Stimulated activated CD4-positive, alpha-beta T cell treated with anti-CD3 and anti-CD28 coated beads, Interleukin-2, amount 100 ng/mL, for 4 hours (primary cell): ENCODE results near the gene USP30.
"Not testable (repeated sequence)": the region's sequence is repeated elsewhere in the genome, so short reads cannot be mapped to it uniquely, and the experiment has no call there.

ENCODE experiments used
- DNase-seq: peaks from one replicate; pipeline ENCODE4 v3.0.0-alpha.2; 2020; ENCODE audit warnings: low read depth

USP30 gene

GRCh38 chr12:109052414-109053323, at the start of gene USP30:
TSS of gene USP30 (plus strand) at chr12:109052576. CDS start at chr12:109052679, 103 bp downstream.
- peak; percentile 75 for DNase-seq

GRCh38 chr12:109004017-109004416, 48.4 kb upstream of the USP30 start:
- no peak for DNase-seq

- DNase-seq: no peak
Measured at GRCh38 chr12:109009766-109010165, 42.6 kb upstream of the USP30 start.

GRCh38 chr12:109010259-109010658, 42.1 kb upstream of the USP30 start:
- no peak for DNase-seq

- no peak for DNase-seq
Measured at GRCh38 chr12:109014984-109015765, 37.2 kb upstream of the USP30 start.

- no peak for DNase-seq
Measured at GRCh38 chr12:109016016-109016415, 36.4 kb upstream of the USP30 start.

- DNase-seq: no peak
Measured at GRCh38 chr12:109016978-109017377, 35.4 kb upstream of the USP30 start.

- no peak for DNase-seq
Measured at GRCh38 chr12:109018296-109018695, 34.1 kb upstream of the USP30 start.

- no peak for DNase-seq
Measured at GRCh38 chr12:109020146-109020795, 32.1 kb upstream of the USP30 start.

GRCh38 chr12:109020796-109021380, 31.5 kb upstream of the USP30 start, which contains the start of gene SVOP:
TSS of gene SVOP (minus strand) at chr12:109021068. CDS start at chr12:109020868, 200 bp downstream.
- peak; percentile 13 for DNase-seq

GRCh38 chr12:109027767-109028166, 24.6 kb upstream of the USP30 start:
- no peak for DNase-seq

GRCh38 chr12:109028624-109029023, 23.8 kb upstream of the USP30 start:
- DNase-seq: not testable (repeated sequence)

GRCh38 chr12:109029411-109029810, 23.0 kb upstream of the USP30 start:
- no peak for DNase-seq

GRCh38 chr12:109033239-109034196, 18.9 kb upstream of the USP30 start:
- DNase-seq: no peak

- no peak for DNase-seq
Measured at GRCh38 chr12:109036975-109037374, 15.4 kb upstream of the USP30 start.

- DNase-seq: no peak
Measured at GRCh38 chr12:109044241-109044640, 8.1 kb upstream of the USP30 start.

- DNase-seq: no peak
Measured at GRCh38 chr12:109047081-109047805, 5.1 kb upstream of the USP30 start.

GRCh38 chr12:109048706-109049105, 3.7 kb upstream of the USP30 start:
- DNase-seq: not testable (repeated sequence)

- not testable (repeated sequence) for DNase-seq
Measured at GRCh38 chr12:109049794-109050193, 2.6 kb upstream of the USP30 start.

- no peak for DNase-seq
Measured at GRCh38 chr12:109052097-109052413, 321 bp upstream of the USP30 start.
